Type B pancreatic cell (in vitro differentiated cells): ENCODE results near the gene ZCCHC14. TPM values are rescaled to one million over a fixed set of nuclear protein-coding genes. Genes with fewer than 3 reads are reported as not detected.
A peak's percentile ranks its signal among the peaks of the same experiment; 100 is the strongest.

Source experiments
- DNase-seq: peaks from one replicate; pipeline ENCODE4 v3.0.0; 2021; ENCODE audit warnings: mixed read lengths; ENCODE audit not compliant: unreplicated experiment; ENCODE audit errors: extremely low spot score
- H3K27ac Mint-ChIP-seq: 2 replicates; pipeline ENCODE4 v1.8.0; 2021; ENCODE audit warnings: mild to moderate bottlenecking, mixed read lengths
- H3K27me3 Mint-ChIP-seq: 2 replicates; pipeline ENCODE4 v1.8.0; 2021; ENCODE audit warnings: mixed read lengths
- H3K36me3 Mint-ChIP-seq: 2 replicates; pipeline ENCODE4 v1.8.0; 2021; ENCODE audit warnings: mixed read lengths
- H3K4me1 Mint-ChIP-seq: one replicate; pipeline ENCODE4 v1.8.0; 2021; ENCODE audit warnings: mixed read lengths; ENCODE audit not compliant: unreplicated experiment
- H3K4me3 Mint-ChIP-seq: 2 replicates; pipeline ENCODE4 v1.8.0; 2021; ENCODE audit warnings: mild to moderate bottlenecking, mixed read lengths
- H3K9me3 Mint-ChIP-seq: 2 replicates; pipeline ENCODE4 v1.8.0; 2021; ENCODE audit warnings: mixed read lengths
- total RNA-seq: library from RNA; stranded (reverse); gene quantifications from 2 replicates; pipeline ENCODE4 v1.2.1, GENCODE V29; 2021; ENCODE audit warnings: low replicate concordance
- TF ChIP-seq, protein P1 (sequence below): fragments of 200-600 bp; sonication (generic); conservative IDR thresholded peaks from 2 replicates; pipeline ENCODE4 v1.5.0; 2021; ENCODE audit warnings: antibody characterized with exemption, mild to moderate bottlenecking

ZCCHC14 gene
- total RNA-seq, 1 donor from 2014 or later: 32.3 TPM

- Mint-ChIP-seq H3K4me1 (peaks cover 59% of the 10 kb centered on the region), H3K27ac (no peak overlapping the region), H3K27me3 (no peaks in the 10 kb centered on the region), H3K36me3 (peaks cover 6% of the 10 kb centered on the region), H3K4me3 (no peak overlapping the region), H3K9me3 (no peaks in the 10 kb centered on the region)
- DNase-seq: no peak
- TF ChIP-seq, protein P1, sequence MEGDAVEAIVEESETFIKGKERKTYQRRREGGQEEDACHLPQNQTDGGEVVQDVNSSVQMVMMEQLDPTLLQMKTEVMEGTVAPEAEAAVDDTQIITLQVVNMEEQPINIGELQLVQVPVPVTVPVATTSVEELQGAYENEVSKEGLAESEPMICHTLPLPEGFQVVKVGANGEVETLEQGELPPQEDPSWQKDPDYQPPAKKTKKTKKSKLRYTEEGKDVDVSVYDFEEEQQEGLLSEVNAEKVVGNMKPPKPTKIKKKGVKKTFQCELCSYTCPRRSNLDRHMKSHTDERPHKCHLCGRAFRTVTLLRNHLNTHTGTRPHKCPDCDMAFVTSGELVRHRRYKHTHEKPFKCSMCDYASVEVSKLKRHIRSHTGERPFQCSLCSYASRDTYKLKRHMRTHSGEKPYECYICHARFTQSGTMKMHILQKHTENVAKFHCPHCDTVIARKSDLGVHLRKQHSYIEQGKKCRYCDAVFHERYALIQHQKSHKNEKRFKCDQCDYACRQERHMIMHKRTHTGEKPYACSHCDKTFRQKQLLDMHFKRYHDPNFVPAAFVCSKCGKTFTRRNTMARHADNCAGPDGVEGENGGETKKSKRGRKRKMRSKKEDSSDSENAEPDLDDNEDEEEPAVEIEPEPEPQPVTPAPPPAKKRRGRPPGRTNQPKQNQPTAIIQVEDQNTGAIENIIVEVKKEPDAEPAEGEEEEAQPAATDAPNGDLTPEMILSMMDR: no peak
Measured at GRCh38 chr16:87466975-87467501, 25.8 kb downstream of the ZCCHC14 start.

DNA sequence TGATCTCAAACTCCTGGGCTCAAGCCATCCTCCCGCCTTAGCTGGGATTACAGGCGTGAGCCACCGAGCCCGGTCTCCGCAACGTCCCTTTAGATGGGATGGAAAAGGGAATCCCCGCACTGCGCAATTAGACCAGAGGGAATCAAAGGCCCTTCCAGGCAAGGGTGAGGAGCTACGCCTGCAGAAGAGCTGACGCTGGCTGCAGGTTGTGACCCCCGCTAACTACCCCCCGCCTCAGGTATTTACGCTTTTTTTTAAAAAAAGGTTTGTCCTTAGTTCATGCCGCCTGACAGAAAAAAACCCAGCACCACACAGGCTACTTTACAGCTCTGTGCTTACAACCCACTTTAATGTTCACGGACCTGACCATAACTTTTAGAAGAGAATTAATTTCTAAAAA lies 26.9 kb downstream of the ZCCHC14 start:
- H3K27ac Mint-ChIP-seq: no peak overlapping the region
- H3K4me3 Mint-ChIP-seq: no peak overlapping the region
- TF ChIP-seq, protein P1: no peak
- no peaks in the 10 kb centered on the region for H3K27me3 Mint-ChIP-seq
- peaks cover 6% of the 10 kb centered on the region for H3K36me3 Mint-ChIP-seq
- H3K4me1 Mint-ChIP-seq: peaks cover 54% of the 10 kb centered on the region
- no peaks in the 10 kb centered on the region for H3K9me3 Mint-ChIP-seq
- no peak for DNase-seq

GRCh38 chr16:87465306-87465705 lies 27.5 kb downstream of the ZCCHC14 start:
- peak overlapping the region; percentile 64 for H3K4me3 Mint-ChIP-seq
- H3K9me3 Mint-ChIP-seq: no peaks in the 10 kb centered on the region
- peaks cover 48% of the 10 kb centered on the region for H3K4me1 Mint-ChIP-seq

DNA sequence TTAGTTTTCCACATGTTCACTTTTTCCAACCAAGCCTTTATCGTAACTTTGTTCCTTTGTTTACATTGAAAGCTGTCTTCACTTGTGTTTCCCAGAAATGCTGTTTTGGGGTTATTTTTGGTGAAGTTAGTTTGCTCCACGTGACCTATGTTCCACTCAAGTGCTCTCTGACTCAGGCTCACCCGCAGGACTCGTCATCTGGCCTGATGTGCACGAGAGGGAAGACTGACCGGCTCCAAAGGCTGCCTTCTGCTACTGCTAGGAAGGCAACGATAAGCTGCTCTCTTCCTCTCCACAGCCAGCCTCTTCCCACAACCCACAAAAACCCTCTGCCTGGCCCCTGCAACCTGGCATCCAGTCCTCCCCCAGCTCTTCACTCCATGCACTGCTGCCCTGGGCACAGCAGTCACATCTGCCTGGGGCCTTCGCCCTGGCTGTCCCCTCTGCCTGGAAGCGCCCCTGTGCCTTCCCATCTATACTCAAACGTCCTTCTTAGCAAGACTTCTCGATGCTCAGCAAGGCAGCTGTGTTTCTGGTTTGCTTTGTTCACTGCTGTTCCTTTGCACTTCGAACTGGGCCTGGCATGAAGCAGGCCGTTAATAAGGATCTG lies 28.0 kb downstream of the ZCCHC14 start:
- Mint-ChIP-seq H3K9me3 (no peaks in the 10 kb centered on the region), H3K27me3 (no peaks in the 10 kb centered on the region), H3K4me1 (peaks cover 47% of the 10 kb centered on the region), H3K36me3 (peaks cover 6% of the 10 kb centered on the region), H3K27ac (peak overlapping the region; percentile 89), H3K4me3 (peak overlapping the region; percentile 64)
- TF ChIP-seq, protein P1: no peak
- DNase-seq: no peak

More at GRCh38 chr16:87465306-87465705, 27.5 kb downstream of the ZCCHC14 start:
- Mint-ChIP-seq H3K27ac (peak overlapping the region; percentile 89), H3K36me3 (peaks cover 6% of the 10 kb centered on the region), H3K27me3 (no peaks in the 10 kb centered on the region)
- TF ChIP-seq, protein P1: no peak
- DNase-seq: no peak

- TF ChIP-seq, protein P1: no peak
- Mint-ChIP-seq H3K4me3 (no peak overlapping the region), H3K27ac (peak overlapping the region; percentile 89), H3K36me3 (peaks cover 6% of the 10 kb centered on the region), H3K27me3 (no peaks in the 10 kb centered on the region), H3K4me1 (peaks cover 44% of the 10 kb centered on the region), H3K9me3 (no peaks in the 10 kb centered on the region)
- DNase-seq: no peak
Measured at GRCh38 chr16:87463722-87464690, 28.8 kb downstream of the ZCCHC14 start.
